Suprapubic skin (tissue), 4 donors: ENCODE data around the gene STPG2.

ENCODE experiments used
- CTCF ChIP-seq, 2 donors: fragments of 200-600 bp in 1 of 2; fragments of 450-650 bp in 1 of 2; sonication (generic) in 1 of 2; IDR thresholded peaks; one replicate each; pipeline ENCODE4 v1.5.1; 2016 to 2019; ENCODE audit warnings: antibody characterized with exemption in 2 of 2, mild to moderate bottlenecking in 1 of 2, moderate library complexity in 1 of 2
- EP300 ChIP-seq: sonication (generic); formaldehyde crosslinking; IDR thresholded peaks from one replicate; pipeline ENCODE4 v1.6.1; 2017; ENCODE audit warnings: antibody characterized with exemption
- POLR2A ChIP-seq, 2 donors: fragments of 450-650 bp; IDR thresholded peaks; one replicate each; pipeline ENCODE4 v1.6.1; 2017; ENCODE audit warnings: antibody characterized with exemption in 2 of 2, mild to moderate bottlenecking in 2 of 2, moderate library complexity in 2 of 2
- POLR2AphosphoS5 ChIP-seq, 3 donors: sonication (generic); formaldehyde crosslinking; IDR thresholded peaks; one replicate each; pipeline ENCODE4 v1.6.1; 2017; ENCODE audit warnings: antibody characterized with exemption in 3 of 3

- TF ChIP-seq EP300 (no peak), CTCF (IDR thresholded peaks at IDR 0.05) (no peak), POLR2A (IDR thresholded peaks at IDR 0.05) (no peak), POLR2AphosphoS5 (IDR thresholded peaks at IDR 0.05) (no peak)
Measured at GRCh38 chr4:97548186-97548585, 595.1 kb downstream of the STPG2 start.
